ENCODE results near the gene SLC44A1. TPM values are rescaled to one million over a fixed set of nuclear protein-coding genes. Genes with fewer than 3 reads are reported as not detected.
"Not testable (repeated sequence)": the region's sequence is repeated elsewhere in the genome, so short reads cannot be mapped to it uniquely, and the experiment has no call there.

SLC44A1 gene
- polyA plus RNA-seq, 3 donors: 54.1 to 61.6 (median 58.0) TPM

DNA sequence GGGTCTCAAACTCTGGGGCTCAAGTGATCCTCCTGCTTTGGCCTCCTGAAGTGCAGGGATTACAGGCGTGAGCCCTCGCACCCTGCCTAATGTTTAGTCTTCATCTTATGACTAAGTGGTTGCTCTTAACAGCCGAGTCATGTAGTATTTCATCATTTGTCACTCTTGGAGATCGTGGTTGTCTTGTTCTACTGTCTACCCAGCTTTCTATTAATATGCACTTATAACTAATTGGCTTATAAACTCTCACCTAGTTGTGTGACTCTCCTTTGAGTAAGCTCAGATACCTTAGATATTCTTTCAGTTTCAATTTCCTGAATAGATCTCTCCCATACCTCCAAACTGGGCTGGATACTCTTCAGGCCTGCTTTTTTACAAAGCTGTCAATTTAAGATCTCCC lies 19.9 kb downstream of the SLC44A1 start:
- DNase-seq (ENCODE audit: low read depth in 3 of 3, low spot score in 2 of 3): no peak

DNA sequence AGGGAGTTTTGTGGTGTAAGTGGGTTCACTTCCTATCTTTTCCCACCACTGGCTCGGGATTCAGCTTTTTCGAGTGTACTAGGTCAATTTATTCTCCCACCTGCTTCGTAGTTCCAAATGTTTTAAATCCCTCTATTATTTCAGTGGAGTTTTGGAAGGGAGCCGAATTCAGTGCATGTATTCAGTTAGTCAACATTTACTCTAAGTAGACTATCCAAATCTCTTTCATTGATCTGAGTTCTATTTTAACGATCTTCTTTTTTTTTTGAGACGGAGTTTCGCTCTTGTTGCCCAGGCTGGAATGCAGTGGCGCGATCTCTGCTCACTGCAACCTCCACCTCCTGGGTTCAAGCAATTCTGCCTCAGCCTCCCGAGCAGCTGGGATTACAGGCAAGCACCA lies 23.8 kb downstream of the SLC44A1 start:
- DNase-seq (ENCODE audit: low read depth in 3 of 3, low spot score in 2 of 3): not testable (repeated sequence)

DNA sequence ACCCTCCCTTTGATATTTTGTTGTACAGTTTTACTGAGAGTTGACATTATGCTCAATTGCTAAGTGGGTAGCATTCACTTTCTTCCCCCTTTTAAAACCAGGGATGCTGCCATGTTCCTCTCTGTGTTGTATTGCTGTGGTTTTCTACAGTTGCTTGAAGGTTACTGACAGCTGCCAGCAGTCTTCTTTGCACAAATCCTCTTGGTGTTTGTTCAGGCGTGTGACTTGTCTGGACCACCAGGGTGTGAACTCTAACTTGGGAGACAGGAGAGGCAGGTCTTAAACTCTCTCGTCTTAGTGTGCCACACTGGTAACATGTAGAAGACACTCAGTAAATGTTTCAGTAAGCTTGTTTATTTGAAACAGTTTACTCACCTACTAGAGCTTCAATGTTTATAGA lies 25.1 kb downstream of the SLC44A1 start:
- no peak for DNase-seq (ENCODE audit: low read depth in 3 of 3, low spot score in 2 of 3)

DNA sequence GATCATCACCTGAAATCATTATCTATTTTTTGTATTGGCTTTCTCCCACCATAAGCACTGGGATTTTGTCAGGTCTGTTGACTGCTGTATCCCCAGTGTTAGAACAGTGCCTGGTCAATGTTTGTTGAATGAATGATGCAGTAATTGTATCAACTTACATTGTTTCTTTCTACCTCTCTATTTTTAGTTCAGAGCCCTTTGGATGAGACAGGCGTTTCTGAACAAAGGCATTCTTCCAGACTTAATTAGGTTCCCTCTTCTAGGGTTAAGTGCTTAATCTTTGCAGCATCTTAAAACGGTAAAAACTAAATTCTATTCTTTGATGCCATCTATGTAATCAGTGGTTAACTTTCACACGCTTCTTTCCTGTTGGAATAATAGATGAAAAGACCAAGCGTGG lies 26.3 kb downstream of the SLC44A1 start:
- DNase-seq (ENCODE audit: low read depth in 3 of 3, low spot score in 2 of 3): no peak

DNA sequence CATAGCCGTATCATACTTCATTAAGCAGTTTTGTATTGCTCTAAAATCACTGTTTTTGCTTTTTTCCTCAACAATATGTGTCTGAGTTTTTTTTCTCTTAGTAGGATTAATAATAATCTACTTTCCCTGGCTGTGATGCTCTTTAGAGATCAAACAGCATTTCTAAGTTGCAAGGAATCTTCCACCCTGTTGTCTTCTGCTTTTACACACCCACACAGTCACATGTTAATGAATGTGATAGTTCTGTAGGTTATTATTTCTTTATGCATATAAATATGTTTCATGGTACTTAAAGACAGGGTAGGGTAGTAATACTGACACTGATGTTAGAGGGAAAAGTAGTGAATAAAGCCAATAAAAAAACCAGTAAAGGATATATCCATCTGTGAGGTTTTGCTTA lies 29.3 kb downstream of the SLC44A1 start:
- no peak for DNase-seq (ENCODE audit: low read depth in 3 of 3, low spot score in 2 of 3)

DNA sequence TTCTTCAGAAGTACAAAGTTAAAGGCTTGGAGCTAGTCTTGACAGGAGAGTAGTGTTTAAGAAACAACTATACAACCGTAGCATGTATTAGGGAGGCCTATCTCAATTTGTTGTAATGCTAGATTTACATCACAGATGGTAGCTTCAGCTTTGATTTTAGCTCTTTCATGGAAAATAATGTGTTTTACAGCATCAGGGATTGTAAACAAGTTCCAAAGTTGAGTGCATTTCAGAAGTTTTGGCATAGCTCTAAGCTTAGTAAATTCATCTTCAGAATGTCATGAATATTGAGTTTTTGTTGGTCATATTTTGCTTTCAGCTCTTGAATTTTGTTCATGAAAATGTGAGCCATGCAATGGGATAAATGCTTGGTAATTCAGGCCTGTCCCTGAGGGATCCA lies 30.7 kb downstream of the SLC44A1 start:
- no peak for DNase-seq (ENCODE audit: low read depth in 3 of 3, low spot score in 2 of 3)

DNA sequence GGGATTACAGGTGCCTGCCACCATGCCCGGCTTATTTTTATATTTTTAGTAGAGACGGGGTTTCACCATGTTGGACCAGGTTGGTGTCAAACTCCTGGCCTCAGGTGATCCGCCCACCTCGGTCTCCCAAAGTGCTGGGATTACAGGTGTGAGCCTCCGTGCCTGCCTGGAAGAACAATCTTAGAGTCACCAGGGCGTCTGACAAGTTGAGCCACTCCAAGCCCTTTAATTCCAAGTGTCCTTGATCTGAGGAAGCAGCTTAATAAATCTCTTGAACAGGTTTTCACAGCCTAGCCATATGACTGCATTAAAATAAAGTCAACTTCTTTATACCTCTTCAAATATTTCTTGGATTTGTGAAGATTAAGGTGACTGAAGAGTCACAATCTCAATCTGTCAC lies 31.5 kb downstream of the SLC44A1 start:
- DNase-seq (ENCODE audit: low read depth in 3 of 3, low spot score in 2 of 3): no peak

DNA sequence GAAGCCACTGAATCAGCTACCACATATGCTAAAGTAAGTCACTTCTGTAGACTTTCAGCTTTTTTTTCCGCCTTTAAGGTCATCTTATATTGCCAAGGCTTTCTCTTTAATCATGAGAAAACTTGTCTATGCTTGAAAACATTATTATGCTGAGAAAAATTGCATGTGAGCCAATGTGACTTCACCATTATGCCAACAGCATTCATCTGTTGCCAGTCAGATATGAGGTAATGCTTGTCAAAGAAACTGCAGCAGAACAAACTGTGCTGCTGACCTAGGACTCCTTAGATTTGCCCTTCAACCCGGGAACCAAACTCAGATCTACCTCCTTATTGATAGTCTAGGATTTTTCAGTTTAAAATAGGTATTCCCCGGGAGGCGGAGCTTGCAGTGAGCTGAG lies 34.3 kb downstream of the SLC44A1 start:
- no peak for DNase-seq (ENCODE audit: low read depth in 3 of 3, low spot score in 2 of 3)

DNA sequence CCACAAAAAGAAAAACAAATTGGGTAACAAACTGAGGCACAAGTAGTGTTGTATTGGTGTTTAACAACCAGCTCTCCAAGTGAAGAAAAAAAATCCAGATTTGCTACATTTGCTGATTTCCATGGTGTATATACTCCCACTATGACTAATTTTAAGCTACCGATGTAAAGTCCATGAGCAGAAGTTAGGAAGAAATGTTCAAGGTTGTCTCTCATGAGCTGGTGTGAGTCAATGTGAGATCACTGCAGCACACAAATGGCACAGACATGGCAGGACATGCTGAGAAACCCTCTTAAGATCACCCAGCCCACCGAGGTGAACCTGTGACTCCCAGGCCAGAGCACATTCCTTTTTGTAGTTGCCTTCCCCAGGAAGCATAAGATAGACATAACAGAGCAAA lies 36.2 kb downstream of the SLC44A1 start:
- DNase-seq (ENCODE audit: low read depth in 3 of 3, low spot score in 2 of 3): no peak

DNA sequence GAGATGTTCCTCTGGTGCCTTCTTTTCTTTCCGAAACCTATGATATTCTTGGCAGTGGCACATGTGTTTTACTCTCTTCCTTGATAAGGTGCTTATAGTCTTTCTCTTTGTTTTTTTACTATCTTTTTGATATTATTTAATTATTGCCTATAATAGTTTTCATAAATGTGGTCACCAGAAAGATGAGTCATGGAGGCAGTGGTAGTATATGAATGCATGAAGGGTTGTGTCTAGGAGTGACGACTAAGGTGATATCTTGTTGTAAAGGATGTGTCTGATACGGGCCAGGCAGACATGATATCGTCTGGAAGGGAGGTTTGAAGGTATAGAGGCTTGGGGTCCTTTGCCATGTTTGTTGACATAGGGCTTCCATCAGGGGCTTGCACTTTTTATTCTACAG lies 36.8 kb downstream of the SLC44A1 start:
- DNase-seq (ENCODE audit: low read depth in 3 of 3, low spot score in 2 of 3): no peak

DNA sequence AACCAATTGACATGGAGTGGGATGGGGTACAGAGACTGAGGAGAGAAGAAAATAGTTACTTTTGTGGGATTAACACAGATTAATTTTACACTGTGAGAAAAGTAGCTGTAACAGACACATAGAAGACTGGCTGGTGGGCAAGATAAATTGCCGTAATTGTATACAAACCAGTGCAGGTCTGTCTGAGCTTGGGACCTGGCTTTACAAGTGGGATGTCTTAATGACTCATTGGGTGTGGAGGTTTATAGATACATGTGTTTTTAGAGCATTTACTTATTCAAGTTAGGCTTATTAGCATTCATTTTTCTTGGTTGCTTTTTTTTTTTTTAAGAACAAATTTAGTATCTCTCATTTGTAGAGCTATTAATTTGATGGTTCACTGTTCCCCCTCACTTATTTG lies 37.5 kb downstream of the SLC44A1 start:
- DNase-seq (ENCODE audit: low read depth in 3 of 3, low spot score in 2 of 3): no peak

DNA sequence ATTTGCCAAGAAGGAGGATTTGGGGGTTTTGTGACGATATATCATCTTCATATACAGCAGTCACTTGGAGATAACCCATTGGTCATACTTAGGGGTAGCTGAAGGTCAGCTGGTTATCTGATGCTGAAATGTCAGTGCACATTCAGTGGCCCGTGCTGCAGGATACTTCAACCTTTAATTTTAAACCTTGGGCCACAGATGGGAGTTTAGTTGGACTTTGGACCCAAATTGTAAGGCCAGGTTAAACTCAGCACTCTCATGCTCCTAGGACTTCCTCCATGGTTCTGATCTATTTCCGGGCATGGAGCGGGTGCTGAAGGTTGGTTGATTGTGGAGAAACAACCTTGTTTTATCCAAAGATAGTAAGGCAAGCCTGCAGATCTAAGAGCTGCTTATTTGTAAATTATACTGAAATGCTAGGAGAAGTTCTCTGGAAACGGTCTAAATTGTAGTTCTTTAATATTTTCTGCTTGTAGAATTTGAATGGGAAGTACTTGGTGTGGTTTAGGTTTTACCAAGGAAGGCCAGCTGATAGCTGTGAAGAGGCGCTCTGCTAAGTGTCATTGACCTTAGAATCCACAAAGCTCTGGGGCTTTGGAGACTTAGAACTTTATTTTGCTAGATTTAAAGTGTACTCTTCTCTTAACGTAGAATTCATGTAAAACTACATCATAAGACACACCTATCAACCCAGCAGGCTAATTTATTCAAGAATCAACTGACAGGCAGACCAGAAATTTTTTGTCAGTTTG lies 38.6 kb downstream of the SLC44A1 start:
- no peak for DNase-seq (ENCODE audit: low read depth in 3 of 3, low spot score in 2 of 3)

DNA sequence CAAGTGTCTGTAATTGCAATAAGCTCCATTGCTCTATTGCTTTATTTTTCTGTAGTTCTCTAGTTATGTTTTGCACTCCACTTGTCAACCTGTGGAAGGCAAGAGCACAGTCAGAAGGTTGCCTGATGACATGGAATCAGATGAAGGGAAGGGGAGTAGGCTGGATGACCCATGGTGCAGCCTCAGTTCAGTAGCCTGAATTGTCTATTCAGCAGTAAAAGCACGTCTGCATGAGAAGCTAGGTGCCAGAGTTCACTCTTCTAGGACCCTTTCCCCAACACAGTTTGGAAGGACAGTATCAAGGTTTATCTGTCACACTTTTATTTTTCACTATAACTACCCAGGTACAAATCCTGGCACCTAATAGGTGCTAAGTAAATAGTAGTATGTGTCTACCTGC lies 39.3 kb downstream of the SLC44A1 start:
- DNase-seq (ENCODE audit: low read depth in 3 of 3, low spot score in 2 of 3): no peak

DNA sequence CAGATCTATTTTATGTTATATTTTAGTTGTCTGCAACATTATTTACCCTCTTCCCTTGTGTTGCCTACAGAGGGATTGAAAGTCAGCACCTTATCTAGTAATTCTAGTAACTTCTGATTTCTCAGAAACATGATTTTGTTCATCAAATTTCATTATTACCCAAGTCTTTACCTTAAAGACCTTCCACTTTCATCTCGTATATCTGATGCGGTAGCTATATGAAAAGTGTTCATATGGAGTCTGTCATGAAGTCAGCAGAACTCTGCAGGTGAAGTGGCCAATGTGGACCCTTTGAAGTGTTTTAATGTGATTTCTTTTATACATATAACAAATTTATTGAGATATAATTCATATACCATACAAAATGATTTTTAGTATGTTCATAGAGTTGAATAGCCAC lies 40.0 kb downstream of the SLC44A1 start:
- no peak for DNase-seq (ENCODE audit: low read depth in 3 of 3, low spot score in 2 of 3)

DNA sequence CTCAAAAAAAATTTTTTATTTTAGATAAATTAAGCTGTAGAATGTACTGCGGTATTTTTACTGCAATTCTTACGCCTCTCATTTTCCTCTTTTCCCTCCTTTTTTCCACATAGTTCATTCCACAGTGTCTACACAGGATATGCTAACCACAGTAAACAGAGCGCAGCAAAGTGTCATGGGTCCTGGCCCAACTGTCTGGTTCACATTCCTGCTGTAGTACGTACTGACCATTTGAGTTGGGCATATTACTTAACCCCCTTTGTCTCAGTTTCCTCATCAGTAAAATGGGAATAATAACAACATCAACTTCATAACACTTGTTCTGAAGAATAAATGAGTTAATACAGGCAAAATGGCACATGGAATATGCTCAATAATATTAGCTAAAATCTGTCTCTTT lies 41.6 kb downstream of the SLC44A1 start:
- no peak for DNase-seq (ENCODE audit: low read depth in 3 of 3, low spot score in 2 of 3)

DNA sequence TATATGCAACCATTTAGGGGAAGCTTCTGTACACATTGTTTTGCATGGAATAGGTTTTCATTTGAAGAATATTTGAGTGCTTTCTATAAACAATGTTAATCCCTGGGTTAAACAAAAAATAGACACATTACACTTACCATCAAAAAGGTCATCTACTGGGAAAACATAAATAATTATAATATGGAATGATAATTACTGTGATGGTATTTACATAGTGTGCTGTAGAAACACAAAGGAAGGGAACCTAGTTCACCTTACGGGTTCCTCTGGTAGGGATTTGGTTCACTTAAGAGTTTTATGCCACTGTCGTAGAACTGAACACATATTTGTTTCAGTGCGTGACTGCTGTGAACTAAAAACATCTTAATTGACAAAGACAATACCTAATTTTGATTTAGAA lies 44.9 kb downstream of the SLC44A1 start:
- DNase-seq (ENCODE audit: low read depth in 3 of 3, low spot score in 2 of 3): no peak

DNA sequence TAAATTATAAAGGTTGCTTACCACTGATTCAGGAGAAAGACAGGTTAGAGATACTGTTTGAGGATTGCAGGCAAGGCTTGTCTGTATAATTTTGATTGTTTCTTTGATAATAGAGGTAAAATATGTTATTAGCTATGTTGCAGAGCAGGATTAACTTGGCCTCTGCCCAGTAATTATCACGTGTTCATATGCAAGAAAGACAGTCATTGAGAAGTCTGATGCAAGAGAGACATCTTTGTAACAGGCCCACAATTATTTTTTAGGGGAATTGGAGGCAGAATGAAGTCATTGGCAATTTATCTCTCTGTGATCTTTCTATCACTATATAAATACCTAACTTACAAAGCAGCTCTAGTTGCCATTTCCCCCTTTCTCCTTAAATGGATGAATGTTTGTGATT lies 46.0 kb downstream of the SLC44A1 start:
- no peak for DNase-seq (ENCODE audit: low read depth in 3 of 3, low spot score in 2 of 3)

DNA sequence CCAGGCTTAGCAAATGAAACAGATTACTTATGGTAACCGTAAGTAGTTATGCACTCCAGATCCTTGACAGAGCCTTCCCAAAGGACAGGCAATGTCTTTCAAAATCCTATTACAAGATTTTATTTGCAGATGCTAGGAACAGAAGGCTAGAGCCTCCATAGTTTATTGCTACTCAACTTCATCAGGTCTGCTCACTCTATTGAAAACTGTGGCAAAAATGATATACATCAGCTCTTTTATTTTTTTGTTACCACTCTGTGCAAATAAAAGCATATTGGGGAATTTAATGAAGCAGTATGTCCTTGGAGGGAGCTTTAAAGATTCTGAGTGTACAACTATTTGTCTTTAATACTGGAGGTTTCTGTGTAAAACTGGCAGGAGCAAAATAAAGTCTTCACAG lies 46.5 kb downstream of the SLC44A1 start:
- DNase-seq (ENCODE audit: low read depth in 3 of 3, low spot score in 2 of 3): no peak

DNA sequence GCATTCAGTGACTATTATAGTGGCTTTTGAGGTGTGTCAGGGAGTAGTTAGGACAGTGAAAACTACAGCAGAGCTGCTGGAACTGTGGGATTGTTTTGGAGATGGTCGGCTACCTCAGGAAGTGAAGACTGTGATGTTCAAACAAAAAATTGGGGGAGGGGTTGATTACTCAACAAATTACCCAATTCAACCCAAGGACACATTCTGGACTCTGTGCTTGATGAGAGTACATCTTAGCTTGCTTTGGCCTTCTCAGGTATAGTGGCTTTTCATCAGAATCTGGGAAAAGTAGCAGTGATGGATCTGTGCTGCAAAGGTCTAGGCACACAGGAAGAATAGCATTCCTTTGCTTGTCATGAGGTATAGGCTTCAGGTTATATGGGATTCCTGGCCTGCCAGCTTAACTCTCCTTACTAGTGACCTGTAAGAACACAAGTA lies 47.0 kb downstream of the SLC44A1 start:
- DNase-seq (ENCODE audit: low read depth in 3 of 3, low spot score in 2 of 3): no peak

DNA sequence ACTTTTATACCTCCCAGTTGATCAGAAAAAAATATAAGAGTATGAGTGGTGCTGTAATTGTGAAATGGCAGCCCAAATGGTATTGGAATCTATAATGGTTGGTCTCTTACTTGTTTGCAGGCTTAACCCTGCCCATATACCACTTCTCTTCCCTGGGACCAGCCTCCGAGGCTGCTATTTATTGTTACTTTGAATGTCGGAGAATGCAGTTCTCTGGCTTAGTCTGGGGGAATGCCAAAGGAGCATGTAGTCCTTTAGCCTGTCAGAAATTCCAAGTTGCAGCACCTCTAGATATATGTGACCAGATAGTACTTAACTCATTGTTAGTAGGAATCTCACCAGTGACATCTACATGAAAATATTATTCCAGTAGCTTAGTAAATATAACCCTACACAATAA lies 47.5 kb downstream of the SLC44A1 start:
- DNase-seq (ENCODE audit: low read depth in 3 of 3, low spot score in 2 of 3): no peak

DNA sequence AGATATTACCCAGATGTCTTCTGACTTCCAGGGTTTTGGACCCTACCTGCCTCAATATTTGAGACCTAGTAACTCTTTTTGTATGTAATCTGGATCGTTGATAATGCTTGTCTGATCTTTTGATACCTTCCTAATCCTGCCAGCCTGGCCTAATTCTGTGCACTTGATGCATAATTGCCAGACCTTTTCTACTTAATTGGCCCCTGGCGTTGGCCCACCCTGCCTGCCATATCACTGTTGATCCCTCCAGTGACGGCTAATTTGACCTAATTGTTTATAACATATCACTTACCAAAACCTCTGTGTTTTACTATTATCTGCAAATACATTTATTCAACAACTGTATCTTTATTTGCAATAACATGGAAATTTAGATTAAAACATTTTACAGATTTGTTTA lies 49.0 kb downstream of the SLC44A1 start:
- DNase-seq (ENCODE audit: low read depth in 3 of 3, low spot score in 2 of 3): no peak

DNA sequence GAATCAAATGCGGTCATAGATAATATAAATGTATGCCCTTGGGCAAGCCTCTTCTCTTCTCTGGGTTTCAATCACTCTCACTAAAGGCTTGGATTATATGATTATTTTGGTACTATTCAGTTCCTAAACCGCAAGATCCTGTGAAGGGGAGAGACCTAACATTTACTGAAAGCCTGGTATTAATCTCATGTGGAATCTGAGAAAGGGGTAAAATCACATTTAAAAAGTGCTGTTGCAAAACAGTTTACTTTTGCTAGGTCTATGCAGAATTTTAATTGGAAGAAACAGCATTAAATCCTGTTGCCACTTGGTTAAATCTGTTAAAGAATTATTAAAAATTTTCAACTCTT lies 50.7 kb downstream of the SLC44A1 start:
- no peak for DNase-seq (ENCODE audit: low read depth in 3 of 3, low spot score in 2 of 3)

DNA sequence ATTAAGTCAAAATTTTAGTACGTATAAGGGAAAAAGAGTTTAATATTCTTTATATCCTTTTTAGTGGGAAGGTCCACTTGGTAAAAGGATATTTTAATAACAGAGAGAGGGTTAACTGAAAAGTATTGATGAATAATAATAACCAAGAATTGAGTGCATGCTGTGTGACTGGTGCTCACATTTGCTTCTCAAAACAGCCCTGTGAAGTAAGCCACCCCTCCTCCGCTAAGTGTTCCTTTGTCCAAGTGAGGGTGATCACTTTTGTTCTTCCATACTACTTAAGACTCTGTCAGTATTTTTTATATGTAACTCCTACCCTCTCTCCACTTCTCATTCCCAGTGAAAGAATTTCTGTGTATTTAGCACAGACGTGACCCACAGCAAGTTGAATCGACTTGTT lies 51.5 kb downstream of the SLC44A1 start:
- no peak for DNase-seq (ENCODE audit: low read depth in 3 of 3, low spot score in 2 of 3)

Measured in right renal cortex interstitium (tissue), 3 donors.